DMS114 treated with DMSO at 0.1 percent for 48 hours (cell line): ENCODE data around the gene RAB11A.

Experiments
- DNase-seq: peaks from one replicate; lab custom pipeline; 2025; ENCODE audit not compliant: unreplicated experiment; lab: John Stamatoyannopoulos, UW

The RAB11A gene

GRCh38 chr15:65883571-65883970, 14.3 kb downstream of the RAB11A start:
- DNase-seq = no peak

- no peak for DNase-seq
These were observed 15.2 kb downstream of the RAB11A start for GRCh38 chr15:65884511-65884910.

- DNase-seq = no peak
These were observed 16.5 kb downstream of the RAB11A start for GRCh38 chr15:65885668-65886218.

- DNase-seq = no peak
These were observed 18.3 kb downstream of the RAB11A start for GRCh38 chr15:65887565-65887964.

GRCh38 chr15:65888981-65889380, 19.7 kb downstream of the RAB11A start:
- no peak for DNase-seq

GRCh38 chr15:65893060-65893459, 23.8 kb downstream of the RAB11A start:
- DNase-seq = no peak

- no peak for DNase-seq
These were observed 26.9 kb downstream of the RAB11A start for GRCh38 chr15:65896236-65896635.

GRCh38 chr15:65900488-65900887, 31.2 kb downstream of the RAB11A start:
- no peak for DNase-seq

GRCh38 chr15:65901336-65901735, 32.0 kb downstream of the RAB11A start:
- DNase-seq = no peak

GRCh38 chr15:65901836-65902235, 32.5 kb downstream of the RAB11A start:
- no peak for DNase-seq

- DNase-seq = no peak
These were observed 33.1 kb downstream of the RAB11A start for GRCh38 chr15:65902373-65902772.

GRCh38 chr15:65903296-65904073, 34.2 kb downstream of the RAB11A start:
- DNase-seq = no peak

GRCh38 chr15:65904301-65904700, 35.0 kb downstream of the RAB11A start:
- DNase-seq = no peak

- DNase-seq = no peak
These were observed 37.1 kb downstream of the RAB11A start for GRCh38 chr15:65906396-65906795.

GRCh38 chr15:65907661-65908060, 38.4 kb downstream of the RAB11A start:
- no peak for DNase-seq

GRCh38 chr15:65908876-65909275, 39.6 kb downstream of the RAB11A start:
- no peak for DNase-seq

- no peak for DNase-seq
These were observed 40.5 kb downstream of the RAB11A start for GRCh38 chr15:65909831-65910230.

GRCh38 chr15:65910341-65910740, 41.0 kb downstream of the RAB11A start:
- DNase-seq = no peak

GRCh38 chr15:65912235-65912634, 42.9 kb downstream of the RAB11A start:
- no peak for DNase-seq

- no peak for DNase-seq
These were observed 44.4 kb downstream of the RAB11A start for GRCh38 chr15:65913631-65914199.

GRCh38 chr15:65914386-65914785, 45.1 kb downstream of the RAB11A start:
- DNase-seq = no peak
